Esophagus squamous epithelium (tissue), 5 donors: Measurements from ENCODE around the gene ITGA7. TPM values are rescaled to one million over a fixed set of nuclear protein-coding genes. Genes with fewer than 3 reads are reported as not detected.

Experiments
- DNase-seq: peaks from one replicate; lab custom pipeline; 2025; lab: John Stamatoyannopoulos, UW
- H3K27ac ChIP-seq, 4 donors: fragments of 200-600 bp; sonication (generic); one replicate each; pipeline ENCODE4 v1.5.1; 2016 to 2019; ENCODE audit warnings: mild to moderate bottlenecking in 1 of 4
- H3K27me3 ChIP-seq, 4 donors: fragments of 200-600 bp; sonication (generic); 1 replicate in 3 of 4; 2 replicates in 1 of 4; pipeline versions ENCODE4 v1.5.1 to v1.6.0; 2017 to 2021; ENCODE audit warnings: antibody characterized with exemption in 1 of 4
- H3K36me3 ChIP-seq, 3 donors: fragments of 200-600 bp; sonication (generic); one replicate each; pipeline ENCODE4 v1.5.1; 2016 to 2019
- H3K4me1 ChIP-seq, 3 donors: fragments of 200-600 bp; sonication (generic); one replicate each; pipeline ENCODE4 v1.5.1; 2017 to 2019
- H3K4me3 ChIP-seq, 4 donors: fragments of 200-600 bp; sonication (generic); 1 replicate in 3 of 4; 2 replicates in 1 of 4; pipeline ENCODE4 v1.5.1; 2016 to 2019; ENCODE audit warnings: mild to moderate bottlenecking in 2 of 4, moderate library complexity in 1 of 4
- H3K9me3 ChIP-seq, 3 donors: fragments of 200-600 bp; sonication (generic); one replicate each; pipeline ENCODE4 v1.5.1; 2016 to 2019
- CTCF ChIP-seq, 6 experiments: fragments of 450-650 bp in 4 of 6; fragments of 200-600 bp in 2 of 6; sonication (generic) in 2 of 6; IDR thresholded peaks; one replicate each; pipeline ENCODE4 v1.5.1; 2016 to 2019; ENCODE audit warnings: antibody characterized with exemption in 6 of 6, mild to moderate bottlenecking in 4 of 6, moderate library complexity in 4 of 6
- POLR2A ChIP-seq, 4 donors: fragments of 450-650 bp; IDR thresholded peaks; one replicate each; pipeline ENCODE4 v1.6.1; 2017; ENCODE audit warnings: antibody characterized with exemption in 4 of 4, mild to moderate bottlenecking in 4 of 4, moderate library complexity in 3 of 4
- WGBS, 2 donors: methylation state at CpG; one replicate each; pipeline ENCODE4 v1.1.5; 2018; 5-methylcytosine and 5-hydroxymethylcytosine counted together
- intact Hi-C: fragments of 100-400 bp; cut with DNase I; formaldehyde crosslinking; loops from one replicate; pipeline ENCODE4 v1.15.0; 2022
- total RNA-seq, 4 donors: library from RNA; depleted of rRNA; stranded (reverse); fragments of >200 nt; gene quantifications; one replicate each; pipeline ENCODE4 v1.1.0, GENCODE V29; 2016
- donor health status: DM: yes; HTN: yes; CAD: no.

The ITGA7 gene
- total RNA-seq, 4 donors from 2014 or later, result 1.1 to 26.3 (median 10.5) TPM

GRCh38 chr12:55699471-55700055 lies 8.1 kb downstream of the ITGA7 start:
- Histone ChIP-seq H3K9me3 (no peaks in the 10 kb centered on the region), H3K36me3 (peaks cover 0 to 6% (median 0%) of the 10 kb centered on the region in 3 donors), H3K27me3 (no peaks in the 10 kb centered on the region), H3K4me1 (peaks cover 0 to 18% (median 0%) of the 10 kb centered on the region in 3 donors), H3K4me3 (no peak overlapping the region), H3K27ac (no peak overlapping the region)
- intact Hi-C loops, result no loop called here
- DNase-seq, result no peak
- WGBS, 2 donors, result 61 to 90% methylated on average over 4 of the region's 5 CpGs
- TF ChIP-seq POLR2A (IDR thresholded peaks at IDR 0.05), result no peak
- TF ChIP-seq CTCF (IDR thresholded peaks at IDR 0.05), result no peak

- intact Hi-C loops, result no loop called here
- DNase-seq, result no peak
- Histone ChIP-seq H3K9me3 (no peaks in the 10 kb centered on the region), H3K4me1 (peaks cover 0 to 18% (median 0%) of the 10 kb centered on the region in 3 donors), H3K27ac (no peak overlapping the region), H3K27me3 (no peaks in the 10 kb centered on the region), H3K36me3 (peaks cover 0 to 9% (median 0%) of the 10 kb centered on the region in 3 donors), H3K4me3 (no peak overlapping the region)
- TF ChIP-seq CTCF (IDR thresholded peaks at IDR 0.05) (no peak), POLR2A (IDR thresholded peaks at IDR 0.05) (no peak)
- WGBS, 2 donors, result 83% methylated on average over 1 of the region's 1 CpG; no CpG with 5 or more reads in 1 of the 2 donors
Measured at GRCh38 chr12:55698965-55699364, 8.7 kb downstream of the ITGA7 start.

GRCh38 chr12:55698241-55698955 lies 9.3 kb downstream of the ITGA7 start:
- DNase-seq, result no peak
- intact Hi-C loops, result no loop called here
- WGBS, 2 donors, result 71 to 82% methylated on average over 2 to 4 of the region's 16 CpGs
- Histone ChIP-seq H3K4me1 (peaks cover 0 to 18% (median 0%) of the 10 kb centered on the region in 3 donors), H3K9me3 (no peaks in the 10 kb centered on the region), H3K27ac (no peak overlapping the region), H3K36me3 (peaks cover 0 to 14% (median 0%) of the 10 kb centered on the region in 3 donors), H3K4me3 (no peak overlapping the region), H3K27me3 (no peaks in the 10 kb centered on the region)
- no peak for TF ChIP-seq CTCF (IDR thresholded peaks at IDR 0.05)
- no peak for TF ChIP-seq POLR2A (IDR thresholded peaks at IDR 0.05)

- H3K27me3 ChIP-seq, result no peaks in the 10 kb centered on the region
- TF ChIP-seq POLR2A (IDR thresholded peaks at IDR 0.05) (no peak), CTCF (IDR thresholded peaks at IDR 0.05) (no peak)
- peaks cover 0 to 18% (median 0%) of the 10 kb centered on the region in 3 donors for H3K4me1 ChIP-seq
- intact Hi-C loops, result no loop called here
- no peak overlapping the region for H3K27ac ChIP-seq
- DNase-seq, result no peak
- WGBS, 2 donors, result 77 to 86% methylated on average over 2 to 6 of the region's 7 CpGs
- no peak overlapping the region for H3K4me3 ChIP-seq
- peaks cover 0 to 22% (median 0%) of the 10 kb centered on the region in 3 donors for H3K36me3 ChIP-seq
- H3K9me3 ChIP-seq, result no peaks in the 10 kb centered on the region
Measured at GRCh38 chr12:55697686-55698085, 10.0 kb downstream of the ITGA7 start.

- no peak for DNase-seq
- peaks cover 0 to 18% (median 0%) of the 10 kb centered on the region in 3 donors for H3K4me1 ChIP-seq
- H3K36me3 ChIP-seq, result peaks cover 0 to 26% (median 0%) of the 10 kb centered on the region in 3 donors
- no peak for TF ChIP-seq CTCF (IDR thresholded peaks at IDR 0.05)
- TF ChIP-seq POLR2A (IDR thresholded peaks at IDR 0.05), result no peak
- intact Hi-C loops, result no loop called here
- no peak overlapping the region for H3K27ac ChIP-seq
- 52 to 66% methylated on average over 5 to 10 of the region's 19 CpGs for WGBS, 2 donors
- H3K4me3 ChIP-seq, result no peak overlapping the region
- H3K9me3 ChIP-seq, result no peaks in the 10 kb centered on the region
- no peaks in the 10 kb centered on the region for H3K27me3 ChIP-seq
Measured at GRCh38 chr12:55696796-55697462, 10.8 kb downstream of the ITGA7 start.
